Testis (tissue), 3 donors: Measurements from ENCODE around the gene ABCD1. TPM values are rescaled to one million over a fixed set of nuclear protein-coding genes. Genes with fewer than 3 reads are reported as not detected.

Experiments
- DNase-seq: peaks from one replicate; pipeline ENCODE4 v3.0.0-alpha.2; 2019
- H3K27ac ChIP-seq, 2 donors: fragments of 200-600 bp; sonication (generic); one replicate each; pipeline ENCODE4 v1.5.1; 2019
- H3K27me3 ChIP-seq: fragments of 200-600 bp; sonication (generic); one replicate; pipeline ENCODE4 v1.5.1; 2019
- H3K36me3 ChIP-seq: fragments of 200-600 bp; sonication (generic); one replicate; pipeline ENCODE4 v1.5.1; 2017; ENCODE audit warnings: low read depth; ENCODE audit errors: missing control alignments
- H3K4me1 ChIP-seq: fragments of 200-600 bp; sonication (generic); one replicate; pipeline ENCODE4 v1.5.1; 2019
- H3K4me3 ChIP-seq, 2 donors: fragments of 200-600 bp; sonication (generic); one replicate each; pipeline ENCODE4 v1.5.1; 2017 to 2019
- H3K9me3 ChIP-seq: fragments of 200-600 bp; sonication (generic); one replicate; pipeline ENCODE4 v1.5.1; 2017
- POLR2A ChIP-seq: fragments of 450-650 bp; IDR thresholded peaks from one replicate; pipeline ENCODE4 v1.6.1; 2017; ENCODE audit warnings: antibody characterized with exemption, mild to moderate bottlenecking, moderate library complexity
- WGBS, 2 donors: methylation state at CpG; one replicate each; pipeline ENCODE4 v1.1.5; 2018; 5-methylcytosine and 5-hydroxymethylcytosine counted together
- intact Hi-C: fragments of 100-400 bp; cut with DNase I; formaldehyde crosslinking; loops from one replicate; pipeline ENCODE4 v1.15.1; 2023; ENCODE audit warnings: low total_unique reads
- polyA plus RNA-seq: library from polyadenylated mRNA; stranded (reverse); fragments of 350-450 nt; fragmentation: Illumina TruSeq; extraction: RNeasy Lipid Tissue Mini Kit (QIAGEN cat#74804); gene quantifications from one replicate; pipeline ENCODE4 v1.2.3, GENCODE V29; 2014; ENCODE audit warnings: low read depth, low replicate concordance; ENCODE audit not compliant: insufficient read depth
- total RNA-seq, 2 donors: library from RNA; depleted of rRNA; stranded (reverse); fragments of >200 nt; gene quantifications; one replicate each; pipeline ENCODE4 v1.2.3, GENCODE V29; 2016
- TF ChIP-seq, protein P1 (sequence below), 3 experiments: fragments of 450-650 bp in 2 of 3; fragments of 200-600 bp in 1 of 3; sonication (generic) in 1 of 3; IDR thresholded peaks; one replicate each; pipeline ENCODE4 v1.5.1; 2016 to 2019; ENCODE audit warnings: antibody characterized with exemption in 3 of 3, mild to moderate bottlenecking in 2 of 3, moderate library complexity in 1 of 3

The ABCD1 gene
- total and polyA plus RNA-seq, 3 donors from 2014 or later: 34.3 to 112 (median 84.4) TPM

GRCh38 chrX:153732401-153732800 lies 7.7 kb downstream of the ABCD1 start:
- no peak for DNase-seq
- Histone ChIP-seq H3K4me1 (no peaks in the 10 kb centered on the region), H3K27ac (peak overlapping the region in 1 of 2 donors; percentile 41), H3K36me3 (no peaks in the 10 kb centered on the region), H3K9me3 (no peaks in the 10 kb centered on the region), H3K27me3 (no peaks in the 10 kb centered on the region), H3K4me3 (no peak overlapping the region)
- intact Hi-C loops: no loop called here
- 81 to 90% methylated on average over 6 to 14 of the region's 14 CpGs for WGBS, 2 donors
- TF ChIP-seq, protein P1, sequence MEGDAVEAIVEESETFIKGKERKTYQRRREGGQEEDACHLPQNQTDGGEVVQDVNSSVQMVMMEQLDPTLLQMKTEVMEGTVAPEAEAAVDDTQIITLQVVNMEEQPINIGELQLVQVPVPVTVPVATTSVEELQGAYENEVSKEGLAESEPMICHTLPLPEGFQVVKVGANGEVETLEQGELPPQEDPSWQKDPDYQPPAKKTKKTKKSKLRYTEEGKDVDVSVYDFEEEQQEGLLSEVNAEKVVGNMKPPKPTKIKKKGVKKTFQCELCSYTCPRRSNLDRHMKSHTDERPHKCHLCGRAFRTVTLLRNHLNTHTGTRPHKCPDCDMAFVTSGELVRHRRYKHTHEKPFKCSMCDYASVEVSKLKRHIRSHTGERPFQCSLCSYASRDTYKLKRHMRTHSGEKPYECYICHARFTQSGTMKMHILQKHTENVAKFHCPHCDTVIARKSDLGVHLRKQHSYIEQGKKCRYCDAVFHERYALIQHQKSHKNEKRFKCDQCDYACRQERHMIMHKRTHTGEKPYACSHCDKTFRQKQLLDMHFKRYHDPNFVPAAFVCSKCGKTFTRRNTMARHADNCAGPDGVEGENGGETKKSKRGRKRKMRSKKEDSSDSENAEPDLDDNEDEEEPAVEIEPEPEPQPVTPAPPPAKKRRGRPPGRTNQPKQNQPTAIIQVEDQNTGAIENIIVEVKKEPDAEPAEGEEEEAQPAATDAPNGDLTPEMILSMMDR (IDR thresholded peaks at IDR 0.05): no peak
- TF ChIP-seq POLR2A: no peak

DNA sequence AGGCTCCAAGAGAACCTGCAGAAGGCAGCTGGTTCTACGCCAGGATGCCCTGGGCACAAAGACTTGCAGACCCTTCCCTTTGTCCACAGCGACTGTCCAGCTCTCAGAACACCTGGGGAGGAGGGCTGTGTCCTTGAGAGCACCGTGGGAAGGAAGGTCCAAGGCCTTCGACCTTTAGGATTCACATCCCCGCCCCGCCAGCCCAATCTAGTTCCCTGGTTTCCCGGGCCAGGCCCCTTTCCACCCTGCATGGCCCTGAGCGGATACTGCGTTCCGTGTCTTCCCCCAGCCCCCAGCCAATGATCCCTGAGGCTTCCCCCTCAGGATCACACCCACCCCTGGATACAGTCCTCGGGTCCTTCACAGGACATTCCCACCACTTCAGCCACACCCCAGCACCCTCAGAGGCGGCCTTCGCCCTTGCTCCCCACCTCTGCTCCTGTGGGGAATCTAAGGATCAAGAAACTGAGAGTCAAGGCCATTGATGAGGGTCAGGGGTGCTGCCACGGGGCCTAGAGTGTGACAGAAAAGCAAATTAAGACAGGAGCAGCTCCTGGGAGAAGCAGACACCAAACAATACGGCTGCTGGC lies 9.1 kb downstream of the ABCD1 start:
- TF ChIP-seq, protein P1 (IDR thresholded peaks at IDR 0.05): no peak
- no peak for TF ChIP-seq POLR2A
- no peak overlapping the region for H3K27ac ChIP-seq
- H3K27me3 ChIP-seq: no peaks in the 10 kb centered on the region
- WGBS, 2 donors: 84% methylated on average over 15 of the region's 15 CpGs; no CpG with 5 or more reads in 1 of the 2 donors
- H3K4me1 ChIP-seq: no peaks in the 10 kb centered on the region
- no peak overlapping the region for H3K4me3 ChIP-seq
- H3K9me3 ChIP-seq: no peaks in the 10 kb centered on the region
- H3K36me3 ChIP-seq: no peaks in the 10 kb centered on the region
- intact Hi-C loops: no loop called here
- DNase-seq: no peak

GRCh38 chrX:153734871-153735270 lies 10.2 kb downstream of the ABCD1 start:
- Histone ChIP-seq H3K36me3 (no peaks in the 10 kb centered on the region), H3K27me3 (no peaks in the 10 kb centered on the region), H3K4me1 (no peaks in the 10 kb centered on the region), H3K9me3 (no peaks in the 10 kb centered on the region), H3K27ac (no peak overlapping the region), H3K4me3 (no peak overlapping the region)
- WGBS, 2 donors: 81 to 94% methylated on average over 2 of the region's 2 CpGs
- TF ChIP-seq, protein P1 (IDR thresholded peaks at IDR 0.05): no peak
- TF ChIP-seq POLR2A: no peak
- intact Hi-C loops: no loop called here
- no peak for DNase-seq

DNA sequence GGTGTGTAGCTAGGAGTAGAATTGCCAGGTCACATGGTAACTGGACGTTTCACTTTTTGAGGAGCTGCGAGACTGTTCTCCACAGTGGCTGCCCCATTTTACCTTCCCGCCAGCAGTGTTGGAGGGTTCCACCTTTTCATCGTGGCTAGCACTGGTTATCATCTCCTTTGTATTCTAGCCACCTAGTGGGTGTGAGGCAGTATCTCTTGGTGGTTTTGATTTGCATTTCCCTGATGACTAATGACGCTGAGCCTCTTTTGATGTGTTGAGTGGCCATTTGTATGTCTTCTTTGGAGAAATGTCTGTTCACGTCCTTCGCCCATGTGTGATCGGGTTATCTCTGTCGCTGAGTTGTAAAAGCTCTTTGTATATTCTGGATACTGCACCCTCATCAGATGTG lies 10.6 kb downstream of the ABCD1 start:
- no peak for DNase-seq
- TF ChIP-seq, protein P1 (IDR thresholded peaks at IDR 0.05): no peak
- TF ChIP-seq POLR2A: no peak
- no peaks in the 10 kb centered on the region for H3K27me3 ChIP-seq
- H3K4me1 ChIP-seq: no peaks in the 10 kb centered on the region
- no peak overlapping the region for H3K4me3 ChIP-seq
- no peak overlapping the region for H3K27ac ChIP-seq
- 87 to 96% methylated on average over 7 to 9 of the region's 9 CpGs for WGBS, 2 donors
- H3K9me3 ChIP-seq: no peaks in the 10 kb centered on the region
- intact Hi-C loops: no loop called here
- no peaks in the 10 kb centered on the region for H3K36me3 ChIP-seq
